Fibroblast of skin of left quadriceps (primary cell): Measurements from ENCODE around the gene R3HDM2.

Experiments
- DNase-seq, 2 experiments: peaks; one replicate each; pipeline ENCODE4 v3.0.0-alpha.2; 2013; ENCODE audit warnings: low read depth in 2 of 2

The R3HDM2 gene

GRCh38 chr12:57230381-57231155 is 200.3 kb downstream of the R3HDM2 start:
- no peak for DNase-seq

- peak; percentile 88 to 89 for DNase-seq
Observed at GRCh38 chr12:57229634-57230380, 201.0 kb downstream of the R3HDM2 start, which contains the start of gene SHMT2. Gene SHMT2, plus strand, starts transcription at chr12:57229711. Its CDS starts 68 bp downstream, at chr12:57229779.

- no peak for DNase-seq
Observed at GRCh38 chr12:57229046-57229633, 201.7 kb downstream of the R3HDM2 start.

- no peak for DNase-seq
Observed at GRCh38 chr12:57227315-57228115, 203.3 kb downstream of the R3HDM2 start.

GRCh38 chr12:57226588-57227314 is 204.1 kb downstream of the R3HDM2 start:
- no peak for DNase-seq

GRCh38 chr12:57225680-57226210 is 205.1 kb downstream of the R3HDM2 start:
- no peak for DNase-seq

- no peak for DNase-seq
Observed at GRCh38 chr12:57224973-57225679, 205.7 kb downstream of the R3HDM2 start.

- no peak for DNase-seq
Observed at GRCh38 chr12:57224278-57224972, 206.4 kb downstream of the R3HDM2 start.

- no peak for DNase-seq
Observed at GRCh38 chr12:57223191-57224165, 207.4 kb downstream of the R3HDM2 start.

- DNase-seq = no peak
Observed at GRCh38 chr12:57222286-57223190, 208.3 kb downstream of the R3HDM2 start.

- no peak for DNase-seq
Observed at GRCh38 chr12:57221169-57221917, 209.5 kb downstream of the R3HDM2 start.

GRCh38 chr12:57220770-57221168 is 210.1 kb downstream of the R3HDM2 start:
- no peak for DNase-seq

GRCh38 chr12:57219993-57220754 is 210.7 kb downstream of the R3HDM2 start:
- no peak for DNase-seq

- no peak for DNase-seq
Observed at GRCh38 chr12:57219205-57219992, 211.4 kb downstream of the R3HDM2 start.
